H1 (cell line): Measurements from ENCODE around the gene IGFALS. TPM values are rescaled to one million over a fixed set of nuclear protein-coding genes. Genes with fewer than 3 reads are reported as not detected.
A peak's percentile ranks its signal among the peaks of the same experiment; 100 is the strongest.

Experiments
- GABPA ChIP-seq: IDR thresholded peaks from 2 replicates; pipeline ENCODE4 v1.6.1; 2011; ENCODE audit warnings: mild to moderate bottlenecking, low read length, moderate library complexity, borderline replicate concordance; ENCODE audit not compliant: insufficient read depth
- JUN ChIP-seq: IDR thresholded peaks from 2 replicates; pipeline ENCODE4 v1.6.1; 2011; ENCODE audit warnings: low read depth, mild to moderate bottlenecking, improper control_type of control experiment, low read length
- RBBP5 ChIP-seq: IDR thresholded peaks from 2 replicates; pipeline ENCODE4 v1.7.1; 2012; ENCODE audit warnings: low read depth, mild to moderate bottlenecking, inconsistent platforms, low read length, moderate library complexity, borderline replicate concordance
- RXRA ChIP-seq: IDR thresholded peaks from 2 replicates; pipeline ENCODE4 v1.6.1; 2011; ENCODE audit warnings: low read depth, mild to moderate bottlenecking, low read length, moderate library complexity; ENCODE audit not compliant: insufficient read depth
- SP2 ChIP-seq: IDR thresholded peaks from 2 replicates; pipeline ENCODE4 v1.6.1; 2012; ENCODE audit warnings: mild to moderate bottlenecking, low read length, inconsistent platforms
- SUZ12 ChIP-seq: fragments of 200-600 bp; sonication (generic); IDR thresholded peaks from 2 replicates; pipeline ENCODE4 v1.6.1; 2012; ENCODE audit warnings: mild to moderate bottlenecking, inconsistent platforms, low read length, moderate library complexity, mixed read lengths
- USF2 ChIP-seq: IDR thresholded peaks from 2 replicates; pipeline ENCODE4 v1.6.1; 2011; ENCODE audit warnings: low read length, improper control_type of control experiment
- polyA plus RNA-seq, 7 experiments: library from polyadenylated mRNA; depleted of rRNA in 3 of 7; stranded (reverse) in 5 of 7; unstranded in 2 of 7; fragments of >200 nt in 5 of 7; fragments of 200-250 nt in 2 of 7; gene quantifications; 1 replicate in 5 of 7; 2 replicates in 1 of 7; 4 replicates in 1 of 7; pipeline versions ENCODE4 v1.2.1 to v1.2.3, GENCODE V29; 2011 to 2013; ENCODE audit warnings: missing spikeins in 2 of 7, mixed read lengths in 2 of 7
- total RNA-seq: library from RNA; stranded (reverse); fragmentation: NEBNext Ultra II Directional; extraction: Animal tissue kit (Norgen Biotek cat#: 25700); gene quantifications from 2 replicates; pipeline ENCODE4 v1.2.1, GENCODE V29; 2021

The IGFALS gene
- total and polyA plus RNA-seq, 2 of the 8 experiments (the other 6 are each of a cell fraction or from before 2014, with no cell fraction given) = not detected

- no peak for TF ChIP-seq SUZ12
- no peak for TF ChIP-seq USF2
- TF ChIP-seq RBBP5 = 0 out of 2 replicates have a peak, but pooled peaks have one; percentile 16
- TF ChIP-seq SP2 = no peak
- TF ChIP-seq RXRA = no peak
- TF ChIP-seq GABPA = peak; percentile 99
- no peak for TF ChIP-seq JUN
Measured at GRCh38 chr16:1772908-1773702, 20.4 kb downstream of the IGFALS start, which contains the start of gene MRPS34 (continued).
